Nephron (organoid): ENCODE data around the gene ZBTB16.

Source experiments
- H3K27ac Mint-ChIP-seq, 3 experiments: 2 replicates each; pipeline ENCODE4 v1.8.0; 2020; ENCODE audit warnings: mixed read lengths in 3 of 3, mild to moderate bottlenecking in 2 of 3, moderate library complexity in 1 of 3
- H3K27me3 Mint-ChIP-seq: 2 replicates; pipeline ENCODE4 v1.8.0; 2021; ENCODE audit warnings: low read depth, mild to moderate bottlenecking, moderate library complexity, mixed read lengths
- H3K36me3 Mint-ChIP-seq: 2 replicates; pipeline ENCODE4 v1.8.0; 2020; ENCODE audit warnings: low read depth, mixed read lengths
- H3K4me1 Mint-ChIP-seq: 2 replicates; pipeline ENCODE4 v1.8.0; 2020; ENCODE audit warnings: mixed read lengths
- H3K4me3 Mint-ChIP-seq, 3 experiments: 2 replicates each; pipeline ENCODE4 v1.8.0; 2020; ENCODE audit warnings: mild to moderate bottlenecking in 3 of 3, mixed read lengths in 3 of 3, moderate library complexity in 2 of 3
- H3K9me3 Mint-ChIP-seq: 2 replicates; pipeline ENCODE4 v1.8.0; 2020; ENCODE audit warnings: mixed read lengths
- CTCF ChIP-seq, 3 experiments: fragments of 200-600 bp; sonication (generic); IDR thresholded peaks; one replicate each; pipeline ENCODE4 v1.5.0; 2021; ENCODE audit warnings: antibody characterized with exemption in 3 of 3; ENCODE audit not compliant: unreplicated experiment in 3 of 3

Gene ZBTB16

GRCh38 chr11:114270531-114271270, 211.2 kb downstream of the ZBTB16 start:
- H3K4me1 Mint-ChIP-seq: no peaks in the 10 kb centered on the region
- H3K9me3 Mint-ChIP-seq: no peaks in the 10 kb centered on the region
- H3K27ac Mint-ChIP-seq: no peak overlapping the region
- H3K36me3 Mint-ChIP-seq: no peaks in the 10 kb centered on the region
- H3K4me3 Mint-ChIP-seq: no peak overlapping the region
- H3K27me3 Mint-ChIP-seq: peaks cover 53% of the 10 kb centered on the region
- no peak for TF ChIP-seq CTCF (IDR thresholded peaks at IDR 0.05; ENCODE audit: unreplicated experiment in 3 of 3)

- Mint-ChIP-seq H3K36me3 (no peaks in the 10 kb centered on the region), H3K9me3 (no peaks in the 10 kb centered on the region), H3K27ac (no peak overlapping the region), H3K27me3 (peaks cover 53% of the 10 kb centered on the region), H3K4me1 (no peaks in the 10 kb centered on the region), H3K4me3 (no peak overlapping the region)
- no peak for TF ChIP-seq CTCF (IDR thresholded peaks at IDR 0.05; ENCODE audit: unreplicated experiment in 3 of 3)
These were observed 211.8 kb downstream of the ZBTB16 start for GRCh38 chr11:114271316-114271715.

GRCh38 chr11:114272311-114272710, 212.8 kb downstream of the ZBTB16 start:
- no peak overlapping the region for H3K4me3 Mint-ChIP-seq
- no peak for TF ChIP-seq CTCF (IDR thresholded peaks at IDR 0.05; ENCODE audit: unreplicated experiment in 3 of 3)
- H3K4me1 Mint-ChIP-seq: no peaks in the 10 kb centered on the region
- H3K36me3 Mint-ChIP-seq: no peaks in the 10 kb centered on the region
- H3K27me3 Mint-ChIP-seq: peaks cover 56% of the 10 kb centered on the region
- no peaks in the 10 kb centered on the region for H3K9me3 Mint-ChIP-seq
- no peak overlapping the region for H3K27ac Mint-ChIP-seq

GRCh38 chr11:114273071-114273470, 213.6 kb downstream of the ZBTB16 start:
- H3K27me3 Mint-ChIP-seq: peaks cover 58% of the 10 kb centered on the region
- H3K4me3 Mint-ChIP-seq: no peak overlapping the region
- TF ChIP-seq CTCF (IDR thresholded peaks at IDR 0.05; ENCODE audit: unreplicated experiment in 3 of 3): no peak
- no peaks in the 10 kb centered on the region for H3K4me1 Mint-ChIP-seq
- H3K27ac Mint-ChIP-seq: no peak overlapping the region
- no peaks in the 10 kb centered on the region for H3K9me3 Mint-ChIP-seq
- no peaks in the 10 kb centered on the region for H3K36me3 Mint-ChIP-seq

GRCh38 chr11:114273890-114274635, 214.6 kb downstream of the ZBTB16 start:
- Mint-ChIP-seq H3K4me1 (no peaks in the 10 kb centered on the region), H3K9me3 (no peaks in the 10 kb centered on the region), H3K27me3 (peaks cover 66% of the 10 kb centered on the region), H3K27ac (no peak overlapping the region), H3K4me3 (no peak overlapping the region), H3K36me3 (no peaks in the 10 kb centered on the region)
- no peak for TF ChIP-seq CTCF (IDR thresholded peaks at IDR 0.05; ENCODE audit: unreplicated experiment in 3 of 3)
